HL-60 (cell line): ENCODE data around the gene CBX8.
A peak's percentile ranks its signal among the peaks of the same experiment; 100 is the strongest.

ENCODE experiments used
- CTCF ChIP-seq: IDR thresholded peaks from one replicate; pipeline ENCODE4 v1.5.1; 2011; ENCODE audit warnings: low read length, control low read depth, inconsistent platforms; ENCODE audit not compliant: insufficient read depth
- GABPA ChIP-seq: IDR thresholded peaks from 2 replicates; pipeline ENCODE4 v1.6.1; 2012; ENCODE audit warnings: low read depth
- POLR2AphosphoS5 ChIP-seq: IDR thresholded peaks from 2 replicates; pipeline ENCODE4 v1.6.1; 2012; ENCODE audit warnings: low read depth
- REST ChIP-seq: IDR thresholded peaks from 2 replicates; pipeline ENCODE4 v1.6.1; 2012; ENCODE audit warnings: low read depth; ENCODE audit not compliant: insufficient replicate concordance
- SPI1 ChIP-seq: IDR thresholded peaks from 2 replicates; pipeline ENCODE4 v1.6.1; 2012; ENCODE audit warnings: low read depth, mild to moderate bottlenecking, borderline replicate concordance

GRCh38 chr17:79836510-79836971 is 39.7 kb upstream of the CBX8 start:
- TF ChIP-seq CTCF: no peak
- no peak for TF ChIP-seq REST
- TF ChIP-seq POLR2AphosphoS5: peak; percentile 69; the same call in 1 of the 2 replicates
- TF ChIP-seq GABPA: no peak
- TF ChIP-seq SPI1: no peak
